Central memory CD8-positive, alpha-beta T cell (primary cell): ENCODE data around the gene HDHD5.
A peak's percentile ranks its signal among the peaks of the same experiment; 100 is the strongest.
"Not testable (repeated sequence)": the region's sequence is repeated elsewhere in the genome, so short reads cannot be mapped to it uniquely, and the experiment has no call there.

Source experiments
- ATAC-seq: fragments of 150-1000 bp; cut with Tn5 transposase; replicated peaks from 2 replicates; pipeline ENCODE4 v1.10.0; 2022; ENCODE audit warnings: mild to moderate bottlenecking, moderate FRiP score, moderate number of reproducible peaks; ENCODE audit not compliant: poor library complexity, severe bottlenecking; ENCODE audit errors: extremely low read depth
- DNase-seq, 2 donors: peaks; one replicate each; pipeline ENCODE4 v3.0.0; 2021; ENCODE audit warnings: low spot score in 2 of 2
- H3K27ac Mint-ChIP-seq: one replicate; pipeline ENCODE4 v1.8.0; 2022; ENCODE audit warnings: low read depth, mild to moderate bottlenecking, moderate library complexity, mixed read lengths
- H3K27me3 Mint-ChIP-seq: one replicate; pipeline ENCODE4 v1.8.0; 2022; ENCODE audit warnings: mixed read lengths
- H3K36me3 Mint-ChIP-seq: one replicate; pipeline ENCODE4 v1.8.0; 2022; ENCODE audit warnings: mild to moderate bottlenecking, moderate library complexity, mixed read lengths; ENCODE audit not compliant: insufficient read depth
- H3K4me1 Mint-ChIP-seq: one replicate; pipeline ENCODE4 v1.8.0; 2022; ENCODE audit warnings: mixed read lengths
- H3K4me3 Mint-ChIP-seq: one replicate; pipeline ENCODE4 v1.8.0; 2022; ENCODE audit warnings: mild to moderate bottlenecking, moderate library complexity, mixed read lengths
- H3K9me3 Mint-ChIP-seq: one replicate; pipeline ENCODE4 v1.8.0; 2022; ENCODE audit warnings: mixed read lengths

Gene HDHD5

DNA sequence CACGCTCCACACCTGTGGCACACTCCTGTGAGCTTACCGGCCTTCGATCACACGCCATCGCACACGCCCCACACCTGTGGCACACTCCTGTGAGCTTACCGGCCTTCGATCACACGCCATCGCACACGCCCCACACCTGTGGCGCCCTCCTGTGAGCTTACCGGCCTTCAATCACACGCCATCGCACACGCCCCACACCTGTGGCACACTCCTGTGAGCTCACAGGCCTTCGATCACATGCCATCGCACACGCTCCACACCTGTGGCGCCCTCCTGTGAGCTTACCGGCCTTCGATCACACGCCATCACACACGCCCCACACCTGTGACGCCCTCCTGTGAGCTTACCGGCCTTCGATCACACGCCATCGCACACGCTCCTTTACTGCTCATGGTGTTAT lies 11.6 kb downstream of the HDHD5 start:
- ATAC-seq, H3K4me1 Mint-ChIP-seq, H3K4me3 Mint-ChIP-seq, DNase-seq, H3K27me3 Mint-ChIP-seq, H3K27ac Mint-ChIP-seq, H3K9me3 Mint-ChIP-seq, H3K36me3 Mint-ChIP-seq: not testable (repeated sequence)

DNA sequence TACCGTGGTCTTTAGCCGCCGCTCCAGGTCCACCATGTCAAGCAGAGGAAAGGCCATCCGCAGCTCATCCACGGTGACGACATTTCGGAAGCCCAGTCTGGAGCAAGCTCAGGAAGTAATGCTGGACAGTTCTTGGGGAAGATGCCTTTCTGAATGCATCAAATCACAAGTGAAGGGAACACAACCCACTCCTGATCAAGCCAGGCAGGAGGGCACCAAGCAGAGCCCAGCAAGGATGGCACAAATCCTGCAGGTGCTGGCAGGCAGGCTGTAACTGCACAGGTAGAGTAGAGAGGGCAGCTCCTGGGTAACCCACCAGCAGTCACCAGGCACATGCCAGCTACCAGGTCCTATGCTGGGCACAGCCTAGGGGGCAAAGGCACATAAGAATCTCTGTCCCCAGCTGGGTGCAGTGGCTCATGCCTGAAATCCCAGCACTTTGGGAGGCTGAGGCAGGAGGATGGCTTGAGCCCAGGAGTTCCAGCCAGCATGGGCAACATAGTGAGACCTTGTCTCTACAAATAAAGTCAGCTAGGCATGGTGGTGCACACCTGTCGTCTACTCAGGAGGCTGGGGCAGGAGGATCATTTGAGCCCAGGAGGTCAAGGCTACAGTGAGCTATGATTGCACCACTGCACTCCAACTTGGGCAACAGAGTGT lies 13.9 kb downstream of the HDHD5 start:
- Mint-ChIP-seq H3K4me3 (no peak overlapping the region), H3K9me3 (no peaks in the 10 kb centered on the region), H3K27ac (no peak overlapping the region), H3K36me3 (peaks cover 13% of the 10 kb centered on the region), H3K27me3 (no peaks in the 10 kb centered on the region), H3K4me1 (no peaks in the 10 kb centered on the region)
- no peak for DNase-seq
- ATAC-seq, result no peak

DNA sequence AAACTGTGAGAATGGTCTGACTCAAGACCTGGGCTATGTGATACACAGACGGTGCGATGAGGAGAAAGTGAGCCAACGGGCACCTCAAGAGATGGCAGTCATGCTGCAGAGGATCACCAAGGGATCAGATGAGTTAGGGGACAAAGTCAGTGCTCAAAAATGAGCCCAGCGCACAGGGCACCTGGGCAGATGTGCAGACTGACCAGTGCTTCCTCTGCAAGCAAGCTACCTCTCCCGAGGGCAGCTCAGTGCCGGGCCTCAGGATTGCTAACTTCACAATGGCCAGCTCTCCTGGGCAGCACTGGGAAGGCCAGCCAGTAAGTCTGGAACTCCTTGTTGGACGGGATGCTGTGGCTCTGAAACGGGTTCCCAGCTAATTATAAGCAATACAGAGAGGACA lies 15.3 kb downstream of the HDHD5 start:
- DNase-seq (no peak), ATAC-seq (no peak)
- Mint-ChIP-seq H3K4me1 (no peaks in the 10 kb centered on the region), H3K36me3 (peaks cover 13% of the 10 kb centered on the region), H3K27ac (no peak overlapping the region), H3K9me3 (no peaks in the 10 kb centered on the region), H3K27me3 (no peaks in the 10 kb centered on the region), H3K4me3 (no peak overlapping the region)

DNA sequence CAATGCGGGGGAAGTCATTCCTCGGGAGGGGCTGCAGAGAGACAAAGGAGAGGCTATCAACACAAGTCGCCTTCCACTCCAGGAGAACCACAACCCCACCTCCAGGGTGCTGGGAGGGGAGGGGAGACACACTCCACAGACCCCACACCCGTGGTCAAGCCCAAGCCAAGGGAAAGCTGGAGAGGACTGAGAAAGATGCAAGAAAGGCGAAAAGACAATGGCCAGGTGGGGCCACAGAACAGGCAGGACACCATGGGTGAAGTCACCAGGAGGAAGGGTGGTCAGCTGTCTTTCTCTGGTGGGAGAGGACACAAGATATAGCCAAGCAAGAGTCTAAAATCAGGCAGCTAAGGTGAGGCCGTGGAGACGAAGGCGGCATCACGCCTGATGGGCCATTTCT lies 16.0 kb downstream of the HDHD5 start:
- H3K27me3 Mint-ChIP-seq, result no peaks in the 10 kb centered on the region
- DNase-seq (no peak), ATAC-seq (no peak)
- no peaks in the 10 kb centered on the region for H3K9me3 Mint-ChIP-seq
- no peak overlapping the region for H3K27ac Mint-ChIP-seq
- no peaks in the 10 kb centered on the region for H3K4me1 Mint-ChIP-seq
- H3K4me3 Mint-ChIP-seq, result no peak overlapping the region
- H3K36me3 Mint-ChIP-seq, result peaks cover 14% of the 10 kb centered on the region

DNA sequence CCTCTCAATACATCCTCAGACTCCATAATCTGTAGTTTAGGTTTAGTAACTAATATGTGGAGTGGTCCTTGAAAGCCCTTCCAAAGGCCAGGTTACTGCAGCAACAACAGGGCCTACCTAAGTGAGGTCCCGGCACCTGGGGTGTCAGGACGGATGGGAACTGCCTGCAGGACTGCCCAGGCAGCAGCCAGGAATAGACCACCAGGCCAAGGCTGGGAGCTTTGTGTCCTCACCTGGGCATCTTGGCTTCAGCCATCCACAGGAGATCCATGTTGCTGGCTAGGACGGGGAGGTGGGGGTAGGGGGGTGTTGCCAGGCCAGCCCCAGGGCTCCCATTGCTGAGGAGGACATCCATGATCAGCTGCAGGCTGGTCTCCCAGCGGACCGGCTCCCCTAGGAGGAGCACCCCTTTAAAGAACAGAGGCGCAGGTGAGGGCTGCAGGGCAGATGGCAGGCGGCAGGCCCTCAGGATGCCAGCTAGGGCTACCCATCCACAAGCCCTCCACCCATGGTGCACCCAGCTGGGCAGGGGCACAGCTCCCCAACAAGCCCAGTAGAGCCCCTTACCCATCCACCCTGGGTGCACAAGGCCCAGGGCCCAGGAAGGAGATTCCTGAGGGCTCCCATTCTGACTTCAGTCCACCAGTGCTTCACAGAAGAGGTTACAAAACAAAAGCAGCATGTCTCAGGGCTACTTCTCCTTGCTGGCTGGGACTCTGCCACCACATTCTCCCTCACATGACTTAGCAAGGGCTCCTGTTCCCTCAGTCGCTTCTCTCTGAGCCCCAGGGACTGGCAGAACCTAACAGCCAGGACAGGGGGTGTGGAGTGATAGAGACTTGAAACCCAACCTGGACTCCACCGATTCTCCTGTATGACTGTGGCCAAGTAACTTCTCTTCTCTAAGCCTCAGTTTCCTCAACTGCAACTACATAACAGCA lies 18.0 kb downstream of the HDHD5 start:
- H3K36me3 Mint-ChIP-seq, result peaks cover 16% of the 10 kb centered on the region
- ATAC-seq, result no peak
- H3K27me3 Mint-ChIP-seq, result no peaks in the 10 kb centered on the region
- DNase-seq, result no peak
- no peak overlapping the region for H3K4me3 Mint-ChIP-seq
- no peak overlapping the region for H3K27ac Mint-ChIP-seq
- H3K4me1 Mint-ChIP-seq, result no peaks in the 10 kb centered on the region
- H3K9me3 Mint-ChIP-seq, result no peaks in the 10 kb centered on the region

DNA sequence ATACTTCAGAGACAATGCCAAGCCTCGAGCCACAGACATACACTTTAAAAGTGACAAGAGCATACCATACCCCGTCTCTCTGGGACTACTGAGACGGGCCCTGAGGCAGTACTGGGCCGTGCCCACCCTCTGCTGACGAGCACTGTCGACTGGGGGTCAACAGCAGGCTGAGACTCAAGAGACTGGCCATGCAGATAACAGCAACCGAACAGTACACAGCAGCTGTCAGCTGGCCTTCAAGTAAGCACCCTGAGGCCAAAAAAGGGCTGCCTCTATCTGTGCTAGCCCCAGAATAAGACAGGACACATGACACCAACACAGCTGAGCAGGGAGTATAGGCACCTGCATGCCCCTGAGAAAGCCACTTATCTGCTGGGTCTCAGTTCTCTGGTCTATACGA lies 19.1 kb downstream of the HDHD5 start:
- Mint-ChIP-seq H3K27me3 (no peaks in the 10 kb centered on the region), H3K4me1 (no peaks in the 10 kb centered on the region), H3K27ac (no peak overlapping the region), H3K4me3 (no peak overlapping the region), H3K9me3 (no peaks in the 10 kb centered on the region), H3K36me3 (peaks cover 17% of the 10 kb centered on the region)
- no peak for ATAC-seq
- DNase-seq, result no peak

DNA sequence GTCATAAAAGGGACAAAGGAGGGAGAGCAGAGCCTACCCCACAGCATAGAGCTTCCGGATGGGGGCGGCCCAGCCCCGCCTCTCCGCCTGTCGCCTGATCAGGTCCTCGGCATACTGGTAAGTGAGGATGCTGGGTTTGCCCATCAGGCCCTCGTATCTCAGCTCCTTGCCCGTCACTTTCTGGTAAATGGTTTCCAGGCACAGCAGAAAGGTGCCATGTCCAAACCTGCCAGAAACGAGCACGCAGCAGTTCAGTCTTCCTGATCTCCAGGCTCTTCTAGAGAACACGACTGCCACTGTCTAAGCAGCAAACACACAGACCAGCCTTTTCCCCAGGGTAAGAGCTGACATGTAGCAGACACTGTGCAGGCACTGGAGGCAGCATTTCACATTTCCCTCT lies 20.6 kb downstream of the HDHD5 start:
- H3K27ac Mint-ChIP-seq, result no peak overlapping the region
- no peaks in the 10 kb centered on the region for H3K4me1 Mint-ChIP-seq
- no peak overlapping the region for H3K4me3 Mint-ChIP-seq
- DNase-seq, result no peak
- ATAC-seq, result no peak
- H3K9me3 Mint-ChIP-seq, result no peaks in the 10 kb centered on the region
- H3K27me3 Mint-ChIP-seq, result no peaks in the 10 kb centered on the region
- peaks cover 12% of the 10 kb centered on the region for H3K36me3 Mint-ChIP-seq

DNA sequence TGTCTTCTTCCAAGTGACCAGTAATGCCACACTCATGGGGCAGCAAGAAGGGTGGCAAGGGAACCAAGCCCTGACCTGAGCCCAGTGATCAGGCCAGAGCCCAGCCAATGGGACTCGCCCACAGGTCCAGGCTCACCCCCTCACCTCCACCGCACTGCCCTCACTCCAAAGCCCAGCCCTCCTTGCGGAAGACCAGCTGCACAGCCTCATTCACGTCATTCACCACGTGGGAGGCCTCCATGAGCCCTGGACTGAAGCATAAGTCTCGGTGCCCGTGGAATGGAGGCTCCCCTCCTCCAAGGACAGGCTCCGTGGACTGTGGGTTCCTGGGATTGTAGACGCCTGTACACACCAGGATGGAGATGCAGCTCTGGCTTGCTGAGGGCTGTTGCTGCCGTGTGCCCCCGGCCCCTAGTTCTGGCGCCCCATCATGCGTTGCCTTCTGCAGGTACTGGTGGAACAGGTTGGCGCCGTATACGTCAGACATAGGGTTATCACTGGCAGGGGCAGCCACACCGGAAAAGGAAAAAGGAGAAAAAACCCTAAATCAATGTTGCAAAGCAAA lies 21.1 kb downstream of the HDHD5 start:
- no peaks in the 10 kb centered on the region for H3K27me3 Mint-ChIP-seq
- H3K4me1 Mint-ChIP-seq, result no peaks in the 10 kb centered on the region
- DNase-seq (no peak), ATAC-seq (no peak)
- no peak overlapping the region for H3K4me3 Mint-ChIP-seq
- peaks cover 12% of the 10 kb centered on the region for H3K36me3 Mint-ChIP-seq
- H3K27ac Mint-ChIP-seq, result no peak overlapping the region
- H3K9me3 Mint-ChIP-seq, result no peaks in the 10 kb centered on the region

DNA sequence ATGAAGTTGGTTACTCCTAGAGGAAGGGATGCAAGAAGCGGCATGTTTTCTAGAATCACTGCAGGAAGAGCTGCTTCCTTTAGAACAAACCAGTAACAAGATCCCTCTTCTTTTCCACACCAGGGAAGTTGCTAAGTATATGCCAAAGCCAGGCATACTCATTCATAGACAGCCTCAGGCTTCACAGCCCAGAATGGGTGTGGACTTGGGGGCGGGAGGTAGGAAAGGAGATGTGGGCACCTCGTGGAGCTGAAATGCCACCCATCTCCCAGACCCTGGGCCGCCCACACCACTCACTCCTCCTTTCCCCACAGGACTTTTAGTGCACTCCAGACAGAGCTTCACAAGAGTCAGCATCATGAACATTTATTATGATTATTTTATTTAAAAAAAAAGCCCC lies 21.9 kb downstream of the HDHD5 start:
- DNase-seq, result no peak
- no peak overlapping the region for H3K4me3 Mint-ChIP-seq
- H3K4me1 Mint-ChIP-seq, result no peaks in the 10 kb centered on the region
- no peak for ATAC-seq
- H3K9me3 Mint-ChIP-seq, result no peaks in the 10 kb centered on the region
- no peaks in the 10 kb centered on the region for H3K27me3 Mint-ChIP-seq
- peak overlapping the region; percentile 75 for H3K27ac Mint-ChIP-seq
- H3K36me3 Mint-ChIP-seq, result peaks cover 12% of the 10 kb centered on the region

DNA sequence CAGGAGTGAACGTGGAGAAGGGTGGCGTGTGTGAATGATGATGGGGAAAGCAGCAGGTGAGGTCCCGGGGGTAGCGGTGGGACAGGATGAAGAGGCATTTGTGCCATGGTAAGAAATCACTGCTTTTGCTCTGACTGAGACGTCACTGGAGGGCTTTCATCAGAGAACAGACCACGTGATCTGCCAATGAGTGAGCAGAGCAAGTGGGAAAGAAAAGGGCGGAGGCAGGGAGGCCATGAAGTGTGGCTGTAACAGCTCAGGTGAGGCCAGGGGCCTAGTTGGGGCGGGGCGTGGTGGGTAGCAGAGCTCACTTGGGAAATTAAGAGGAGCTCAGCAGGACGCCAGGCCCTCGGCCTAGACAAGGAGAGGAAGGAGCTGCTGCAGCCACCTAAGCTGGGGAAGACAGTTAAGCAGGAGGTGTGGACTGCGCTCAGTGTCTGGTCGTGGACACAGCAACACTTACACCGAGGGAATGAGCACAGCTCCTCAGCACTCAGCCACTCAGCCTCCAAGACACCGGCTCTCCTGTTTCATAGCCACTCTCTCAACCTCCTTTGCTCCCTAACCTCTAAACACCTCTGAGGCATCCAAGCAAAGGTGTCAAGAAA lies 23.8 kb downstream of the HDHD5 start:
- H3K27ac Mint-ChIP-seq, result no peak overlapping the region
- no peaks in the 10 kb centered on the region for H3K4me1 Mint-ChIP-seq
- H3K27me3 Mint-ChIP-seq, result no peaks in the 10 kb centered on the region
- no peak for DNase-seq
- H3K9me3 Mint-ChIP-seq, result no peaks in the 10 kb centered on the region
- H3K36me3 Mint-ChIP-seq, result peaks cover 6% of the 10 kb centered on the region
- H3K4me3 Mint-ChIP-seq, result no peak overlapping the region
- no peak for ATAC-seq

DNA sequence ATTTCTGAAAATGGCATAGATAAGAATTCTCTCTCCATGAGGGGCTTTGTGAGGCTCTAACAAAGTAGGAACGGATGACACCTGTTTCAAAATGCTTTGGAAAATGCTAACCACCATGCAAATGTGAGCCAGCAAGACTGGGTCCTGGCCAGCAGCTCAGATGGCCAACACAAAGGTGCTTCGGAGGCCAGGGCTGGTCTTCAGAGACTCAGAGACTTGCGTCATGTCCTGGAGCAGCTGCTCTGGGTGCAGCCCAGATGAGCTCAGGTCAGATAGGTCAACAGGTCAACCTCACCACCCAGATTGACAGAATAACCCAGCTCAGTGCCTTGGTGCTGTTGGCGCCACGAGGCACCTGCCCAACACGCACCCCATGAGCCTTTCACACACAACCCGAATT lies 25.9 kb downstream of the HDHD5 start:
- H3K27me3 Mint-ChIP-seq, result no peaks in the 10 kb centered on the region
- ATAC-seq (no peak), DNase-seq (no peak)
- H3K4me3 Mint-ChIP-seq, result no peak overlapping the region
- H3K9me3 Mint-ChIP-seq, result no peaks in the 10 kb centered on the region
- peaks cover 4% of the 10 kb centered on the region for H3K36me3 Mint-ChIP-seq
- H3K4me1 Mint-ChIP-seq, result no peaks in the 10 kb centered on the region
- no peak overlapping the region for H3K27ac Mint-ChIP-seq

DNA sequence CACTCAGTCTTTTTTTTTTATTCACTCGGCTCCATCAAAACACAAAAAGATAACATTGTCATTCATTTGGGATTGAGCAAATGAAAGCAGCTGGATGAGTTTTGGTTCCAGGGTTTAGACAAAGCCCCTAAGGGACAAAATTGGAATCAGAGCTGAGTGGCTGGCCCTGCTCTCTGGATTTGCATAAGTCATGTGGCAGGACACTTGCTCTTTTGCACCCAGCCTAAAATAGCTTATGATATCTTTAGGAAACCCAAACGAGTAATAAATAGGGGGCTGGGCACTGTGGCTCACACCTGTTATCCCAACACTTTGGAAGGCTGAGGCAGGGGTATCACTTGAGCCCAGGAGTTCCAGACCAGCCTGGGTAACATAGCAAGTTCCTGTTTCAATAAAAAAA lies 27.0 kb downstream of the HDHD5 start:
- Mint-ChIP-seq H3K9me3 (no peaks in the 10 kb centered on the region), H3K27me3 (no peaks in the 10 kb centered on the region), H3K4me1 (no peaks in the 10 kb centered on the region), H3K36me3 (peaks cover 2% of the 10 kb centered on the region), H3K4me3 (no peak overlapping the region), H3K27ac (no peak overlapping the region)
- ATAC-seq (no peak), DNase-seq (no peak)
